HG03342 (cell line): ENCODE data around the gene MAP3K21.
A peak's percentile ranks its signal among the peaks of the same experiment; 100 is the strongest.

ENCODE experiments used
- ATAC-seq: cut with Tn5 transposase; IDR thresholded peaks from one replicate; pipeline ENCODE4 v1.9.1; 2021; ENCODE audit warnings: mild to moderate bottlenecking, moderate library complexity; ENCODE audit not compliant: unreplicated experiment

Gene MAP3K21

DNA sequence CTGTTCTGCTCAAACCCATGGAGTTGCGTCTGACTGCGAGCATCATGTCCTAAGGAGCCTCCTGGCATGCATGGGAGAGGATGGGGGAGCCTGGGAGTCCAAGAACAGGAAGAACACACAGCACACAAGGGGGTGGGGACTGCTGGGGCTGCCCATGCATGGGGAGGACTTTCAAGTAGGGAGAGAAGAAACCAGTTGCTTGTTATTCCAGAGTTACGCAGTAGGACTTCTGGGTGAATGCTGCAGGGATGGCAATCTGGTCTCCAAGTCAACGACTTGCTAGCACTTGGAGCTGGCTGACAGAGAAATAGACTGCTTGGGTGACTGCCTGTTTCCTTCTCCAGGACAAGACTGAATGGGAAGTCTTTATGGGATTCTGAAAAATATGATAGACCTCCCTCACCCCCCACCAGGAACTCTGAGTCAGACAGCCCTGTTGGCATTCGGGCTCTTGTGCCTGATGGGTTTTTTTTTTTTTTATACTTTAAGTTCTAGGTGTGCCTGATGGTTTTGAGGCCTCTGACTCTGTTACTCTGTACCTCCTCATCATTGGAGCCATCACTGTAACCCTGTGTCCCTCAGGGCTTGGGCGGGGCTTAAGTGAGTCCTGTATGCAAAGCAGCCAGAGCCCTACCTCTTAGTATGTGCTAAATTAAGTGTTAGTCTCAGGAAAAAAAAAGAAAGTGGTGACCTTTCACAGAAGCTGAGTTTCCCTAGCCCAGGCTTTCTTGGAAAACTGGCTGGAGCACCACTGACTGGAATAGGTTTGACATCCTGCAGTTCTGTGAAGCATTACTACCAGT, 30.3 kb downstream of the MAP3K21 start:
- no peak for ATAC-seq

- ATAC-seq: no peak
These were observed 31.9 kb downstream of the MAP3K21 start for GRCh38 chr1:233359431-233359830.

- ATAC-seq: no peak
These were observed 32.4 kb downstream of the MAP3K21 start for GRCh38 chr1:233359905-233360304.

DNA sequence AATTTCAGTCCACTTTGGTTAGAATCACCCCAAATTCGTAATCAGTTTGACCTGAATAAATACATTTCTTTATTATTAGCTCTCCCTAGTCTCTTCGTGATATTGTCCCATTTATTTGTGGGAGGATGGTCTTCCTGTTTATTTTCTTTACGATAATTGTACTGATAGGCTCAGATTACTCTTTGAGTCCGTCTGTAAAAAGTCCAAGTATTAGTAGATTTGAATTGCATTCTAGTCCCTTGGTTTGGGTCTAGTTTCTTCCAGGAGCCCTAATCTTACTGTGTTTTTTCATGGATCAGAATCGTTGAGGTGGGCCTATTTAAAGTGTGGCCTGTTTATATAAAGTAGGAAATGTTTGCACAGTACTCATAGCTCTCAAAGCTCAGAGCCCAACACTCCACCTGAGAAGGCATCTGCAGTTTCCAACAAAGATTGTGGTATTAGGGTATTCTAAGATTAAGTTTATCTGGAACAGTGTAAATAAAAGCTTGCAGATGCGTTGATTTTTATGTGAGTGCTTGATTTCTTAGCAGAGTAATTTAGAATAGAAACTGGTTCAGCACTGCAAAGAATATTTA, 33.1 kb downstream of the MAP3K21 start:
- ATAC-seq: no peak

DNA sequence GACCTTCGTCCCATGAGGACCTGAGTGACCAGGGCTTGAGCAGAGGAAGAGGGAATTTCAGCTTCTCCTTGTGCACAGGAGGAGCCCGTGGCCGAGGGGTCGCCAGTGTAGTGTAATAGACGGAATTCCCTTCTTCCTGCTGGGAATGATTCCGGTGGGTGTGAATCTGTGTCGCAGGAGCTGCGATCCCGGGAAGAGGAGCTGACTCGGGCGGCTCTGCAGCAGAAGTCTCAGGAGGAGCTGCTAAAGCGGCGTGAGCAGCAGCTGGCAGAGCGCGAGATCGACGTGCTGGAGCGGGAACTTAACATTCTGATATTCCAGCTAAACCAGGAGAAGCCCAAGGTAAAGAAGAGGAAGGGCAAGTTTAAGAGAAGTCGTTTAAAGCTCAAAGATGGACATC, 34.4 kb downstream of the MAP3K21 start:
- no peak for ATAC-seq

DNA sequence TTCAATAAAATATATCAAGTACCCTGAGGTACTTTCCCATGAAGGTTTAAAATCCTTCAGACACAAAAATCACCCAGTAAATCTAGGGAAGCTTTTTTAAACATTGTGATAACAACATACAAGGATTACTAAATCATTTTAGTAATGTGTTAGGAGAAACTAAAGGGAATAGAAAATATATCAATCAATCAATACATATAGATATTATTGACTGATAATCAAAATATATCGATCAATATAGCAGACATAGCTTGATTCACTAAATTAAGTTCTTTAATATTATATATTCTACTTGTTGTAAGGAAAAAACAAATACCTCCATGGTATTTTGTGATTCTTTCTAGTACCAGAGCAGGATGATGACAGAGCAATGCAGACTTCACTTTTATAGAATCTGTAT, 35.2 kb downstream of the MAP3K21 start:
- ATAC-seq: no peak

GRCh38 chr1:233364026-233364425, 36.5 kb downstream of the MAP3K21 start:
- no peak for ATAC-seq

DNA sequence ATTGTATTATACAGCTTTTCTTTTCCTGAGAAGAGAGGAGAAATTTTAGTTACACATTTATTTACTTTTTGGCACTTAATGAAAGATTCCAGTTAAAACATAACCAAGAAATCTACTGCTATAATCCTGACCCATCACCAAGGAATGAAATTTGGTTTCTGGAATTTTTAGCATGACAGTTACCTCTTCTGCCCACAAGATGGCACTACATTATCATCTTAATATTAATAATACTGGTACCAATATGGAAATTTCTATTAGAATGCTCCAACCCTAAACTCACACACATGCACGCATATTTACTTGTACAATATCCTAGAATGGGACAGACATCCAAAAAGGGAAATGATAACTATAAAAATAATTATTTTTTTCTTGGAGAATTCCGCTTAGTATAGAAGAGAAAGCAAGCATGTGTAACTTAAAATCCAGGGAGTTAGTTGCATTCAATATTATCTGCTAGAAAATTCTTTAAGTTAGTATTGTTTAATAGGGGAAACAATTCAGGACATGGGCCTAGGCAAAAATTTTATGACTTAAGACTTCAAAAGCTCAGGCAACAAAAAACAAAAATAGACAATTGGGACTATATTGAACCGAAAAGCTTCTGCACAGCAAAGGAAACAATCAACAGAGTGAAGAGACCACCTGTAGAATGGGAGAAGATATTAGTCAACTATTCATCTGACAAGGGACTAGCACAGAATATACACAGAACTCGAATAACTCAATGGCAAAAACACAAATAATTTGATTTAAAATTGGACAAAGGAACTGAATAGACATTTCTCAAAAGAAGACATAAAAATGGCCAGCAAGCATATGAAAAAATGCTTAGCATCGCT, 37.4 kb downstream of the MAP3K21 start:
- ATAC-seq: no peak

DNA sequence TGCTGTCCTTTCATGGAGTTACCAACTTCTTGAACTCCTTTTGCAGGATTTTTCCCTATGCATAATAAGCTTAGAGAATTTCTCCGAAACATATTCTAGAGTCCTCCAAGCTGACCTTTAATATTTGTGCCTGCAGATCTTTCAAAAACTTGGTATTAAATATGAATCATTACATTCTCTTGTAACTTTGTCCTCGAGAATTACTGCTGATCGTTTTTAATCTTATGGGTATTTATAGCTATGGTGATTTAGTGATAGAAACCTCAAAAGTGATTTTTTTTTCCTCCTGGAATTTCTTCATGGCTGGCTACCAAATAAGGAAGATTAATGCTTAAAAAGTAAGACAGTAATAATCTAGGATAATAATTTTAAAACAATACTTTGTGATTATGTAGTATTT, 39.1 kb downstream of the MAP3K21 start:
- no peak for ATAC-seq

DNA sequence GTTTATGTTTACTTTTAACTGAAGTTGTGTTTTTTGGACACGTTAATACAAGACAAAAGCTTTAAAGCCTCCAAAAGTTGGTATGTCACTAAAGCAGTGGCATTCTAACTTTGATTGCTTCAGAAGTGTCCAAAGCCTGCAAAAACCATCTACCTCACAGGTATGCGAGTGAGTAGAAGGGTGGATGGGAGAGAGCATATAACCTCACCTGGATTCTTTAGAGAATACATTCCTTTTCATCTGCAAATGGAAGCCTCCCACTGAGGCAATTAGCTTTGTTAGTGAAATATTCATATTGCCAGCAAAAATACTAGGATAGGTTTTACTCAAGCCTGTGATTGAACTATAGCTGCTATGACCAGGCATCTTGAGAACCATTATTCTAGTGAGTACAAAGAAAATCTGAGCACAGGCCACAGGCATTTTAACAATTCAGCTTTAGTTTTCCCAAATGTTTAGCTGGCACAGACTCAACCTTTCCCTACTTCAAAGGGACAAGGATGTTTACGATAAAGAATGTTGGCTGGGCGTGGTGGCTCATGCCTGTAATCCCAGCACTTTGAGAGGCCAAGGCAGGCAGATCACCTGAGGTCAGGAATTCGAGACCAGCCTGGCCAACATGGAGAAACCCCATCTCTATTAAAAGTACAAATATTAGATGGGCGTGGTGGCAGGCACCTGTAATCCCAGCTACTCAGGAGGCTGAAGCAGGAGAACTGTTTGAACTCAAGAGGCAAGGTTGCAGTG, 39.7 kb downstream of the MAP3K21 start:
- ATAC-seq: no peak

GRCh38 chr1:233368106-233368788, 40.7 kb downstream of the MAP3K21 start:
- ATAC-seq: no peak

DNA sequence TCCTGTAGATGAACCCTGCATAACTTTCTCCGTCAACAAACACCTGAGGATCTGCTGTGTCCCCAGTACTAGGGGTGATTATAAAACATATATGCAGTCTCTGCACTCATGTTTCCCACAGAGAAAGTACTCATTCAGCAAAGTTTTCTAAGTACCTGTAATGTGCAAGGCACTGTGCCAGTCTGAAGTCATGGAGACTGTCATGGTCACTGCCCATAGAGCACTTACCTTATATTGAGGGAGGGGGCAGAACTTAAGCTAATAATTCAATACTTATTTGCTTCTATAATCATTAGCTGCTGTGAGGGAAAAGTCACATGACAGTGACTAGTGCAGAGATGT, 41.2 kb downstream of the MAP3K21 start:
- no peak for ATAC-seq

DNA sequence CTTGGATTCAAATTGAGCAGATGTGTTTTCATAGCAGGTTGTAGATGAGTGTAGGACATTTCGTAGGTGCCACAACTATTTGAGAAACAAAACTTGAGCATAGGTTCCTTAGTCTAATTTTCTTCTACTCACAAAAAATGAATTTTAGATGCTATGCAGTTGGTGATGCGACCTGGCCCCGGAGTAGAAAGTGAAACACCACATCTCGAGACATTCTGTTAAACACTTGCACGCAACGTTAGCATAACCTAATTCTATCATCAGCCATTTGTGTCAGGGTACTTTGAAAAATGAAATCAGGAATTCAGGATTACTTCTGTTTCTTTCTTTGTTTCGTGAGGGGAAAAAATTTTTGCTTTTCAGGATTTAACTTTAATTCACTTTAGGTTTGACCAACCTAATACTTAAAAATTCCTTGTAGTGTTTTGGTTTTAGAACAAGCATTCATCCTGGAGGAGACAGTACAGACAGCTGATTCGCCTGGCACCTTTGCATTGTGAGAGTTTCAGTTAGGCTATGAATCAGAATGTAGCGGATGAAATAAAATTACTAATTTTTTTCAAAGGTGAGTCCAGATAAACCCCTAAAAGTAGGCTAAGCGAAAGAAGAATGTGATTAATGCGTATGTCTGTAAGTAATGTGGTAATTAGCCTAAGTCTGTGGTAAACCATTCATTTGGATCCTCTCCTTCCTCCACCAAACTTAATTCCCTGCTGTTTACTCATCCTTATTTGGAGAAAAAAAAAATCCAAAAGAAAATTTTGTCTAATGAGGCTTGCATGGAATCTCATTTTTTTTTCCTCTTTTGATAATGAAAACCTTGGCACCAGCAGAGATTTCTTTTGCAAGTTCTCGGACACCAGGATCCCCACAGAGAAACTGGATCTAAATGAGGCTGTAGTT, 44.9 kb downstream of the MAP3K21 start:
- ATAC-seq: no peak

GRCh38 chr1:233373226-233373625, 45.7 kb downstream of the MAP3K21 start:
- ATAC-seq: no peak

GRCh38 chr1:233375653-233376052, 48.1 kb downstream of the MAP3K21 start:
- no peak for ATAC-seq

DNA sequence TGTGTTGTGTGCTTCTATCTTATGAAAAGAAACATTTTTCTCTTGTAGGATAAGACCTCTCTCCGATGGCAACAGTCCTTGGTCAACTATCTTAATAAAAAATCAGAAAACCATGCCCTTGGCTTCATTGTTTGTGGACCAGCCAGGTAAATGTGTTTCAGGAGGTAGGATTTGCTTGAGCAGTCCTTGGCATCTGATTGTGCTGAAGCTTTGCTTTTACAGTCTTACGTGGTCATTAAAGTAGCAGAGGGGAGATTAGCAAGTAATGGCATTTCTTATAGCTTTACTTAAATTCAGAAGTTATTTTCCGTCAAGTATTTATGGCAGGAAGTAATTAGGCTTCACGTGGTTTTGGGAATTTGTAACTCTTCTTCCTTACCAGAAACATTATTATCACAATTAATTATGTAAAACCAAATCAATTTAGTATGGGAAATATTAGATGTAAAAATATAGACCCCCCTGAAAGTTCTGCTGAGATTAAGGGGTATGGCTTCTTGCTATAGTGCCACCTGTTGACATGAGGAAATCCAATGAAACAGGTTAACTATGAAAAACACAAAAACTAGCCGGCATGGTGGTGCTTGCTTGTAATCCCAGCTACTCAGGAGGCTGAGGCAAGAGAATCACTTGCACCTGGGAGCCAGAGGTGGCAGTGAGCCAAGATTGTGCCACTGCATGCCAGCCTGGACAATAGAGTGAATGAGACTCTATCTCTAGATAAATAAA, 49.0 kb downstream of the MAP3K21 start:
- no peak for ATAC-seq

GRCh38 chr1:233379869-233380438, 52.4 kb downstream of the MAP3K21 start:
- ATAC-seq: peak; percentile 63

DNA sequence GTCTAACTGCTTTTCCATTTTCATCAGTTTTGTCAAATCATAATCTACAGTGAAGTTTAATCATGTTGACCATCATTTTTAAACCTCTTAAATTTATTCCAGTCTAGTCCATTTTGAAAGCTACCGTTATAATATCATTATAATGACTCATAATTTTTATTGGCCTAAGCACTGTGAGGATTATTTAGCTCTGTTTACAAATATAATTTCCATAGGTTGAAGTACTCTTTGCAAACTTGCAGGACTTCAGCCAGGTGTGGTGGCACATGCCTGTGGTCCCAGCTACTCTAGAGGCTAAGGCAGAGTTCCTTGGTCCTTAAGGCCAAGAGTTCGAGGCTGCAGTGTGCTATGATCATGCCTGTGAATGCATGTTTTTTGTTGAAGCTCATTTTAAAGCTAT, 54.3 kb downstream of the MAP3K21 start:
- ATAC-seq: no peak

GRCh38 chr1:233383984-233384383, 56.5 kb downstream of the MAP3K21 start:
- ATAC-seq: no peak
